Upper lobe of left lung (tissue), 4 donors: ENCODE measurements around the gene GPR183.

Experiments
- CTCF ChIP-seq, 6 experiments: fragments of 450-650 bp in 4 of 6; fragments of 200-600 bp in 2 of 6; sonication (generic) in 2 of 6; IDR thresholded peaks; one replicate each; pipeline ENCODE4 v1.5.1; 2016 to 2019; ENCODE audit warnings: antibody characterized with exemption in 6 of 6
- EP300 ChIP-seq, 4 donors: sonication (generic); formaldehyde crosslinking; IDR thresholded peaks; one replicate each; pipeline ENCODE4 v1.5.1; 2017; ENCODE audit warnings: antibody characterized with exemption in 4 of 4, control low read depth in 2 of 4
- POLR2A ChIP-seq, 4 donors: fragments of 450-650 bp; IDR thresholded peaks; one replicate each; pipeline ENCODE4 v1.5.1; 2016 to 2017; ENCODE audit warnings: antibody characterized with exemption in 4 of 4, mild to moderate bottlenecking in 2 of 4
- POLR2AphosphoS5 ChIP-seq, 2 donors: sonication (generic); formaldehyde crosslinking; IDR thresholded peaks; one replicate each; pipeline ENCODE4 v1.5.1; 2017; ENCODE audit warnings: antibody characterized with exemption in 2 of 2

DNA sequence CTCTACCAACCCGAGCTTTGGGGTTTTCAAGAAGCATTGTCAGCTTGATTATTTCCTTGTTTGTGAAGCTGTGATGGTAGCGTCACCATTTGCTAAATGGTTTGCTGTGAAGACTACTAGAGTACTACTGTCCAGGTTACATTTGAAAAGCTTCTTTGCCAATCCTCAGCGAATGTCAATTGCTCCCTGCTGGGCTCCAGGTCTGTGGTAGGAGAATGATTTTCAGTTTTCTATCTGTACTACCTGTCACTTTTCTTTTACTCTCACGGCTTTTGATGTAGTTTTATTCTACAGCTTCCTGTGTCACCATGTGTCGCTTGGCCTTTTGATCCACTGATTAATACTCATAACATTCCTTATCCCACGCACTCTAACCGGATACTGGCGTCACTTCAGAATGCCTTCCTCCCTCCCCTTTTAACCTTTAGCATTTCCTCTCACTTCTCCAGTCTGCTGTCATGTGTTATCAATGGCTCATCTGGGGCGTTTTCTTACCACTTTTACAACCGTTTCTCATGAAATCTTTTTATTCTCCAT, 7.5 kb upstream of the GPR183 start:
- TF ChIP-seq CTCF (IDR thresholded peaks at IDR 0.05), result no peak
- TF ChIP-seq POLR2A (IDR thresholded peaks at IDR 0.05), result no peak
- no peak for TF ChIP-seq POLR2AphosphoS5 (IDR thresholded peaks at IDR 0.05)
- TF ChIP-seq EP300 (IDR thresholded peaks at IDR 0.05), result peak in 1 of 4 donors; percentile 34
